ENCODE results near the gene SSC5D. TPM values are rescaled to one million over a fixed set of nuclear protein-coding genes. Genes with fewer than 3 reads are reported as not detected.

SSC5D gene
- total RNA-seq, 1 experiment from 2014 or later: 3.2 TPM

DNA sequence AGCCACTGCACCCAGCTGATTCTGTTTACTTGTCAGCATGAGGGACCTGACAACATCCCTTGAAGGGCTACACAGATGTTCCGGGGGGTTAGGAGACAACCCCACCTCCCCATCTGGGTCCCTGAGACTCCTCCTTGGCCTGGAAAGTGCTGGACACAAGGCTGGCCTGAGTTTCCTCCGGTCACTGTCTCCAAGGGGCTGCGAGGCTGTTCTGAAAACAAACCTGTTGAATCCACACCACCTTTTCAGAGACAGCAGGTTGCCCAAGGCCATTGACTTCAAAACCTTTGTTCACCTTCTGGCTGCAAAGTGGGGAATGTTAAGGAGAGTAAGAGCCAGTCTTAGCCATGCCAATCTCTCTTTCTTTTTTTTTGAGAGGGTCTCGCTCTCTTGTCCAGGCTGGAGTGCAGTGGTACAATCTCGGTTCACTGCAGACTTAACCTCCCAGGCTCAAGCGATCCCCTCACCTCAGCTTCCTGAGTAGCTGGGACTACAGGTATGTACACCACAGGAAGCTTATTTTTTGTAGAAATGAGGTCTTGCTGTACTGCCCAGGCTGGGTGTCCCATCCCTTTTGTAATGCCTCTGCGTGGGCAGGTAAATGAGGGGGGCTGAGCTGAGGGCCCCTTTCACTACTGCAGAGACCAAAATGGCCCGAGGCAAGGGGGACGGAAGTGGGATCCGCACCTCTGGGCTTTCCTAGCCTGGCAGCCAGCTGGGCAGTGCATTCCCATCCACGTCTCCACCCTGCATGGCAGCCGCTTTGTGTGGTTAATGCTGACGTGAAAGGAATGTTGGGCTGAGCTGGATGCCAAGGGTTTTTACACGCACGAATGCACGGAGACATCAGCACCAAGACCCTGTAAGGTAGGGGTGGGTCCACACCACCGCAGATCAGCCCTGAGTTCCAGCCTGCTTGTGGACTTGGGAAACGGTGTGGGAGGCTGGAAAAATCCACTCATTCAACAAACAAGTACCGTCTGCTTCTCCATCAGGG is 13.7 kb upstream of the SSC5D start:
- H2BK120ac ChIP-seq (ENCODE audit: low read depth, low read length, poor library complexity, severe bottlenecking): no peak overlapping the region
- no peak overlapping the region for H3K27ac ChIP-seq (ENCODE audit: insufficient read length, low read depth, low read length)
- H2BK20ac ChIP-seq (ENCODE audit: low read depth, low read length, poor library complexity, severe bottlenecking): no peak overlapping the region
- peaks cover 5% of the 10 kb centered on the region for H3K23me2 ChIP-seq (ENCODE audit: insufficient read length, low read depth, low read length, poor library complexity, severe bottlenecking)
- DNase-seq: peak; percentile 25
- no peaks in the 10 kb centered on the region for H3K9me3 ChIP-seq (ENCODE audit: control insufficient read depth, low read depth, low read length)
- TF ChIP-seq, protein P1, sequence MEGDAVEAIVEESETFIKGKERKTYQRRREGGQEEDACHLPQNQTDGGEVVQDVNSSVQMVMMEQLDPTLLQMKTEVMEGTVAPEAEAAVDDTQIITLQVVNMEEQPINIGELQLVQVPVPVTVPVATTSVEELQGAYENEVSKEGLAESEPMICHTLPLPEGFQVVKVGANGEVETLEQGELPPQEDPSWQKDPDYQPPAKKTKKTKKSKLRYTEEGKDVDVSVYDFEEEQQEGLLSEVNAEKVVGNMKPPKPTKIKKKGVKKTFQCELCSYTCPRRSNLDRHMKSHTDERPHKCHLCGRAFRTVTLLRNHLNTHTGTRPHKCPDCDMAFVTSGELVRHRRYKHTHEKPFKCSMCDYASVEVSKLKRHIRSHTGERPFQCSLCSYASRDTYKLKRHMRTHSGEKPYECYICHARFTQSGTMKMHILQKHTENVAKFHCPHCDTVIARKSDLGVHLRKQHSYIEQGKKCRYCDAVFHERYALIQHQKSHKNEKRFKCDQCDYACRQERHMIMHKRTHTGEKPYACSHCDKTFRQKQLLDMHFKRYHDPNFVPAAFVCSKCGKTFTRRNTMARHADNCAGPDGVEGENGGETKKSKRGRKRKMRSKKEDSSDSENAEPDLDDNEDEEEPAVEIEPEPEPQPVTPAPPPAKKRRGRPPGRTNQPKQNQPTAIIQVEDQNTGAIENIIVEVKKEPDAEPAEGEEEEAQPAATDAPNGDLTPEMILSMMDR (conservative IDR thresholded peaks at IDR 0.05): no peak
- Mint-ChIP-seq H3K27ac (no peak overlapping the region; a peak in 1 of 7 replicates), H3K27me3 (ENCODE audit: low read depth) (peaks cover 2% of the 10 kb centered on the region), H3K4me1 (peaks cover 24 to 48% of the 10 kb centered on the region in 2 experiments), H3K4me3 (peak overlapping the region; percentile 5 to 15; a peak in 2 of 5 replicates), H3K36me3 (ENCODE audit: insufficient read depth in 1 of 3, low read depth in 3 of 3) (peaks cover 0 to 8% (median 0%) of the 10 kb centered on the region in 3 experiments; a peak in 4 of 7 replicates), H3K9me3 (no peaks in the 10 kb centered on the region)
- H3K4me1 ChIP-seq (ENCODE audit: insufficient read depth, low read length): no peaks in the 10 kb centered on the region
- H3K4me2 ChIP-seq (ENCODE audit: insufficient read depth, insufficient read length, low read length): no peak overlapping the region
- no peak overlapping the region for H3T11ph ChIP-seq (ENCODE audit: low read length)
- no peak overlapping the region for H2AFZ ChIP-seq (ENCODE audit: low read length)
- no peak overlapping the region for H2AK5ac ChIP-seq (ENCODE audit: insufficient read length, low read length)
- no peak overlapping the region for H2BK15ac ChIP-seq (ENCODE audit: low read depth, low read length)
- H3K4ac ChIP-seq (ENCODE audit: low read depth, low read length): no peak overlapping the region
- H3K79me1 ChIP-seq (ENCODE audit: insufficient read depth, low read depth, low read length, poor library complexity, severe bottlenecking): no peaks in the 10 kb centered on the region
- no peak overlapping the region for H2BK5ac ChIP-seq (ENCODE audit: insufficient read length, low read length)
- H4K91ac ChIP-seq (ENCODE audit: insufficient read length, low read depth, low read length): no peak overlapping the region
- WGBS (ENCODE audit: extremely low coverage, insufficient read length, low lambda C conversion rate): no CpG with 5 or more reads among the region's 19 CpGs
- no peak overlapping the region for H3K23ac ChIP-seq (ENCODE audit: insufficient read length, low read depth, low read length)
- no peaks in the 10 kb centered on the region for H3K27me3 ChIP-seq (ENCODE audit: insufficient read depth, low read length)
- peak overlapping the region; percentile 53 for H3K18ac ChIP-seq (ENCODE audit: insufficient read length, low read depth, low read length)
- no peaks in the 10 kb centered on the region for H4K20me1 ChIP-seq (ENCODE audit: control insufficient read depth, insufficient read depth, insufficient read length)
- no peak overlapping the region for H2BK12ac ChIP-seq (ENCODE audit: insufficient read length, low read depth, low read length)
- no peaks in the 10 kb centered on the region for H3K79me2 ChIP-seq (ENCODE audit: insufficient read depth, low read length)
- H4K8ac ChIP-seq (replicated peaks; ENCODE audit: insufficient read length, low read depth, low read length): no peak overlapping the region
- H3K14ac ChIP-seq (ENCODE audit: insufficient read depth, low read length): no peak overlapping the region
- H4K5ac ChIP-seq (ENCODE audit: insufficient read length, low read depth, low read length): no peak overlapping the region
- no peak overlapping the region for H3K9ac ChIP-seq (ENCODE audit: extremely low read depth, insufficient read length, low read length)
- no peak overlapping the region for H3K56ac ChIP-seq (ENCODE audit: insufficient read length, low read depth, low read length)

Measured in H9 (cell line).